Testis (tissue), 3 donors: ENCODE data around the gene STK39. TPM values are rescaled to one million over a fixed set of nuclear protein-coding genes. Genes with fewer than 3 reads are reported as not detected.

Experiments used
- DNase-seq: peaks from one replicate; pipeline ENCODE4 v3.0.0-alpha.2; 2019
- H3K27ac ChIP-seq, 2 donors: fragments of 200-600 bp; sonication (generic); one replicate each; pipeline ENCODE4 v1.5.1; 2019
- H3K27me3 ChIP-seq: fragments of 200-600 bp; sonication (generic); one replicate; pipeline ENCODE4 v1.5.1; 2019
- H3K36me3 ChIP-seq: fragments of 200-600 bp; sonication (generic); one replicate; pipeline ENCODE4 v1.5.1; 2017; ENCODE audit warnings: low read depth; ENCODE audit errors: missing control alignments
- H3K4me1 ChIP-seq: fragments of 200-600 bp; sonication (generic); one replicate; pipeline ENCODE4 v1.5.1; 2019
- H3K4me3 ChIP-seq, 2 donors: fragments of 200-600 bp; sonication (generic); one replicate each; pipeline ENCODE4 v1.5.1; 2017 to 2019
- H3K9me3 ChIP-seq: fragments of 200-600 bp; sonication (generic); one replicate; pipeline ENCODE4 v1.5.1; 2017
- CTCF ChIP-seq, 3 experiments: fragments of 450-650 bp in 2 of 3; fragments of 200-600 bp in 1 of 3; sonication (generic) in 1 of 3; IDR thresholded peaks; one replicate each; pipeline ENCODE4 v1.5.1; 2016 to 2019; ENCODE audit warnings: antibody characterized with exemption in 3 of 3, mild to moderate bottlenecking in 2 of 3, moderate library complexity in 1 of 3
- POLR2A ChIP-seq: fragments of 450-650 bp; IDR thresholded peaks from one replicate; pipeline ENCODE4 v1.6.1; 2017; ENCODE audit warnings: antibody characterized with exemption, mild to moderate bottlenecking, moderate library complexity
- WGBS, 2 donors: methylation state at CpG; one replicate each; pipeline ENCODE4 v1.1.5; 2018; 5-methylcytosine and 5-hydroxymethylcytosine counted together
- intact Hi-C: fragments of 100-400 bp; cut with DNase I; formaldehyde crosslinking; loops from one replicate; pipeline ENCODE4 v1.15.1; 2023; ENCODE audit warnings: low total_unique reads
- polyA plus RNA-seq: library from polyadenylated mRNA; stranded (reverse); fragments of 350-450 nt; fragmentation: Illumina TruSeq; extraction: RNeasy Lipid Tissue Mini Kit (QIAGEN cat#74804); gene quantifications from one replicate; pipeline ENCODE4 v1.2.3, GENCODE V29; 2014; ENCODE audit warnings: low read depth, low replicate concordance; ENCODE audit not compliant: insufficient read depth
- total RNA-seq, 2 donors: library from RNA; depleted of rRNA; stranded (reverse); fragments of >200 nt; gene quantifications; one replicate each; pipeline ENCODE4 v1.2.3, GENCODE V29; 2016

STK39 gene
- total and polyA plus RNA-seq, 3 donors from 2014 or later, result 26.4 to 70.7 (median 41.8) TPM

GRCh38 chr2:168189835-168190569 lies 57.4 kb downstream of the STK39 start:
- no peak for DNase-seq
- TF ChIP-seq CTCF (IDR thresholded peaks at IDR 0.05), result no peak
- TF ChIP-seq POLR2A, result no peak
- no peaks in the 10 kb centered on the region for H3K27me3 ChIP-seq
- no peaks in the 10 kb centered on the region for H3K36me3 ChIP-seq
- H3K4me3 ChIP-seq, result no peak overlapping the region
- peaks cover 7% of the 10 kb centered on the region for H3K4me1 ChIP-seq
- H3K9me3 ChIP-seq, result no peaks in the 10 kb centered on the region
- 89 to 92% methylated on average over 9 of the region's 9 CpGs for WGBS, 2 donors
- intact Hi-C loops, result no loop called here
- no peak overlapping the region for H3K27ac ChIP-seq

- Histone ChIP-seq H3K9me3 (no peaks in the 10 kb centered on the region), H3K4me1 (peaks cover 7% of the 10 kb centered on the region), H3K27ac (no peak overlapping the region), H3K4me3 (no peak overlapping the region), H3K27me3 (no peaks in the 10 kb centered on the region), H3K36me3 (no peaks in the 10 kb centered on the region)
- WGBS, 2 donors, result 94% methylated on average over 2 of the region's 2 CpGs
- TF ChIP-seq POLR2A (no peak), CTCF (IDR thresholded peaks at IDR 0.05) (no peak)
- intact Hi-C loops, result no loop called here
- no peak for DNase-seq
Measured at GRCh38 chr2:168188002-168188401, 59.4 kb downstream of the STK39 start.

GRCh38 chr2:168186452-168186851 lies 60.9 kb downstream of the STK39 start:
- no peak for DNase-seq
- no peak for TF ChIP-seq CTCF (IDR thresholded peaks at IDR 0.05)
- no peak for TF ChIP-seq POLR2A
- H3K27me3 ChIP-seq, result no peaks in the 10 kb centered on the region
- no peaks in the 10 kb centered on the region for H3K4me1 ChIP-seq
- no peak overlapping the region for H3K4me3 ChIP-seq
- no peak overlapping the region for H3K27ac ChIP-seq
- no peaks in the 10 kb centered on the region for H3K36me3 ChIP-seq
- WGBS, 2 donors, result 77 to 84% methylated on average over 2 of the region's 2 CpGs
- no peaks in the 10 kb centered on the region for H3K9me3 ChIP-seq
- intact Hi-C loops, result no loop called here

GRCh38 chr2:168185583-168186274 lies 61.7 kb downstream of the STK39 start:
- intact Hi-C loops, result no loop called here
- H3K4me1 ChIP-seq, result no peaks in the 10 kb centered on the region
- no peaks in the 10 kb centered on the region for H3K27me3 ChIP-seq
- H3K27ac ChIP-seq, result no peak overlapping the region
- H3K4me3 ChIP-seq, result no peak overlapping the region
- DNase-seq, result no peak
- no peak for TF ChIP-seq POLR2A
- H3K9me3 ChIP-seq, result no peaks in the 10 kb centered on the region
- H3K36me3 ChIP-seq, result no peaks in the 10 kb centered on the region

- WGBS, 2 donors, result 82 to 84% methylated on average over 4 of the region's 4 CpGs
- H3K27me3 ChIP-seq, result no peaks in the 10 kb centered on the region
- no peaks in the 10 kb centered on the region for H3K9me3 ChIP-seq
- intact Hi-C loops, result no loop called here
- H3K27ac ChIP-seq, result no peak overlapping the region
- DNase-seq, result no peak
- no peak overlapping the region for H3K4me3 ChIP-seq
- no peaks in the 10 kb centered on the region for H3K36me3 ChIP-seq
- peaks cover 3% of the 10 kb centered on the region for H3K4me1 ChIP-seq
- no peak for TF ChIP-seq POLR2A
- TF ChIP-seq CTCF (IDR thresholded peaks at IDR 0.05), result no peak
Measured at GRCh38 chr2:168184681-168185513, 62.5 kb downstream of the STK39 start.
